GM18499 (cell line): ENCODE results near the gene TOLLIP.
A peak's percentile ranks its signal among the peaks of the same experiment; 100 is the strongest.
"Not testable (repeated sequence)": the region's sequence is repeated elsewhere in the genome, so short reads cannot be mapped to it uniquely, and the experiment has no call there.

Experiments used
- ATAC-seq: cut with Tn5 transposase; IDR thresholded peaks from one replicate; pipeline ENCODE4 v1.9.1; 2021; ENCODE audit warnings: moderate number of reproducible peaks; ENCODE audit not compliant: insufficient read depth, unreplicated experiment

Gene TOLLIP

GRCh38 chr11:1309498-1310317, at the start of gene TOLLIP:
Gene TOLLIP, minus strand, starts transcription at chr11:1309632. Its CDS starts 134 bp downstream, at chr11:1309498.
- peak; percentile 48 for ATAC-seq

GRCh38 chr11:1358931-1359330, 49.5 kb upstream of the TOLLIP start:
- not testable (repeated sequence) for ATAC-seq

DNA sequence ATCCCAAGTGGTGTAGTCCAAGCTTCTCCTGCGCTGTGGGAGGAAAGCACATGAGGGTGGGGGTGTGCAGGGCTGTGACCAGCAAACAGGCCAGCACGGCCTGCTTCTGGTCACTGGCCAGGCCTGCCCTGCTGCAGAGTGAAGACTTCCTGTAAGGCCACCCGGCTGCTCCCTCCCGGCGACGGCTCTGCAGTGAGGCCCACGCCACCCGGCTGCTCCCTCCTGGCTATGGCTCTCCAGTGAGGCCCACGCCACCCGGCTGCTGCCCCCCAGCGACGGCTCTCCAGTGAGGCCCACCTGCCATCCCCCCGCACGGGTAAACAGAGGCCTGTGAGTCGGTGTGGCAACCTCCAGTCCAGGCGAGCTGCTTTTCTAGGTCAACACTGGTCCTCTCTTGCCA, 48.9 kb upstream of the TOLLIP start:
- ATAC-seq: no peak

- no peak for ATAC-seq
These were observed 47.1 kb upstream of the TOLLIP start for GRCh38 chr11:1356478-1356960.

- no peak for ATAC-seq
These were observed 46.6 kb upstream of the TOLLIP start for GRCh38 chr11:1356007-1356435.

DNA sequence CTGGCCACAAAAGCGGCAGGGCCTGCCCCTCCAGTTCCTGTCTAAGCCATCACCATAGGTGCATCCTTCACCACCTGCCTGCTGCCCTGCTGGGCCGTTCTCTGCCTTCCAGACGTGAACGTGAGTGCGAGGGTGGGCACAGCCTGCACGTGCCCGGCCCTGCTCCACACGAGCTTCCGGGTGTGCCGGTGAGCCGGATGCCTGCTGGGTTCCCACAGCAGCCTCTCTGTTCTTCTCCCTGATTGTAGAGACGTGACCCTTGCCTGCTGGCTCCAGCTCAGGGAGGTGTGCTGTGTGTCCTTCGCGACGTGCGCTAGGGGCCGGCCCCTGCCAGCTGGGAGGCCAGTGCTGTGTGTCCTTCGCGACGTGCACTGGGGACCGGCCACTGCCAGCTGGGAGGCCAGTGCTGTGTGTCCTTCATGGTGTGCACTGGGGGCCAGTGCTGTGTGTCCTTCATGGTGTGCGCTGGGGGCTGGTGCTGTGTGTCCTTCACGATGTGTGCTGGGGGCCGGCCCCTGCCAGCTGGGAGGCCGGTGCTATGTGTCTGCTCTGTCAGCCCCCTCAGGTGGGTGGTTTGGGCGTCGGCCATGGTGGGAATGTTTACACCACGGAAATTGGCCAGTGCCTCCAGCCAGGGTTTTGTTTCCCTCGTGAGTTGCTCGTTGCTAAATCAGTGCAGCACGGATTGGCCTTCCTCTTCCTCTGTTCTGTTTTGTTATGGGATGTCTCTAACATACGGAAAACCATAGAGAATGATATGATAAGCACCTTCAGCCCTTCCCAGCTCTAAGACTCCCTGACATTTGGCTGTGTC, 44.9 kb upstream of the TOLLIP start:
- ATAC-seq: no peak

DNA sequence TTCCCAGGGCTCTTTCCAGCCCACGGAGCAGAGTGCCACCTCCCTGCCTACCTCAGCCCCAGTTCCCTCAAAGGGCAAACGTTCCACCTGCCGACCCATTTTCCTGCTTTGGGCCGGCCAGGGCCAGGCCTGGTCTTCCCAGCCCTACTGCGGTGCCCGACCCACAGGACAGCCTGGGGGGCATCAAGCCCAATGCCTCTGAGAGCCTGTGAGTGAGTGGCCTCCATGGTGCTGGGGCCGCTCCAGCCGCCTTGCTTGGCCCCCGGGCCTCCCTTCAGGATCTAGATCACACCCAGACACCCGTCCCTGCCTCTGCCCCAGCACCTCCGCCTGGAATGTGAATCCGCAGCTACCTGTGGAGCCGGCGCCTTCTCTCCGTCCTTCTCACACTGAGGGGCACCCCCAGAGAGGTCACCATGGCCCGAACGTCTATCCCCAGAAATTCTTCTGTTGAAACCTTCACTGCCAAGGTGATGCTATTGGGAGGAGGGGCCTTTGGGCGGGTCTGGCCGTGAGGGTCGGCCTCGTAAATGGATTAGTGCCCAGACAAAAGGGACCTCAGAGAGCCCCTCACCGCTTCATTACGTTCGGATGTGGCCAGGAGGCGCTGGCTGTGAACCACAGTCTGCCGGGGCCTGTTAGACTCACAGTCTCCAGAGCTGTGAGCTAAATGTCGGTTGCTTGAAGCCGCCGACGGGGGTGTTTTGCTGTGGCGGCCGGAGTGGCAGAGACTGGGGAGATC, 44.1 kb upstream of the TOLLIP start:
- ATAC-seq: no peak

- no peak for ATAC-seq
These were observed 43.4 kb upstream of the TOLLIP start for GRCh38 chr11:1352696-1353382.

DNA sequence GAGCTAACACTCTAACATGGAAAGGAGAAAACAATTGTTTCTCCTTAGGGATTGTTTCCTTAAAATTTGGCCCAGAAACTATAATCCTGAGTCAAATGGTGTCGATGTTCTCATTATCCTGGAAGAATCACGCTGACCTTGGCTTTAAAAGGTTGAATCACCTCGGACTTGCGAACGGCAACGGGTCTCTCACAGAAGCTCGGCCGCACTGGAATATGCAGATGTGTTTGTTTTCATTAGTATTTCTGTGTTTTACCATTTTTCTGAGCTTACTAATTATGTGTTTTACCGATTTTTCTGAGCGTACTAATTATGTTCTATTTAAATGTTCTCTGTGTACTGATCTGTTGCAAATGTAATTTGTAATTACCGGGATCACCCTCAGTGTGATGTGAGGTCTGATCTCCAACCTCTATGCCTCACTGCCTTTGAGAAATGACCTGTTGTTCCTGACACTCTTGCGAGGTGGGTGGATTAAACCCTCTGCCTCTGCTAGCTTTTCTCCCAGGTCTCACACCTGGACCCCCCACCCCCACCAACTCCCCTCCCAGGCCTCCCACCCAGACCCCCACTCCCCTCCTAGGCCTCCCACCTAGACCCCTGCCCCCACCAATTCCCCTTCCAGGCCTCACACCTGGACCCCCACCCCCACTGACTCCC, 42.0 kb upstream of the TOLLIP start:
- no peak for ATAC-seq

GRCh38 chr11:1350086-1350725, 40.8 kb upstream of the TOLLIP start:
- ATAC-seq: no peak

DNA sequence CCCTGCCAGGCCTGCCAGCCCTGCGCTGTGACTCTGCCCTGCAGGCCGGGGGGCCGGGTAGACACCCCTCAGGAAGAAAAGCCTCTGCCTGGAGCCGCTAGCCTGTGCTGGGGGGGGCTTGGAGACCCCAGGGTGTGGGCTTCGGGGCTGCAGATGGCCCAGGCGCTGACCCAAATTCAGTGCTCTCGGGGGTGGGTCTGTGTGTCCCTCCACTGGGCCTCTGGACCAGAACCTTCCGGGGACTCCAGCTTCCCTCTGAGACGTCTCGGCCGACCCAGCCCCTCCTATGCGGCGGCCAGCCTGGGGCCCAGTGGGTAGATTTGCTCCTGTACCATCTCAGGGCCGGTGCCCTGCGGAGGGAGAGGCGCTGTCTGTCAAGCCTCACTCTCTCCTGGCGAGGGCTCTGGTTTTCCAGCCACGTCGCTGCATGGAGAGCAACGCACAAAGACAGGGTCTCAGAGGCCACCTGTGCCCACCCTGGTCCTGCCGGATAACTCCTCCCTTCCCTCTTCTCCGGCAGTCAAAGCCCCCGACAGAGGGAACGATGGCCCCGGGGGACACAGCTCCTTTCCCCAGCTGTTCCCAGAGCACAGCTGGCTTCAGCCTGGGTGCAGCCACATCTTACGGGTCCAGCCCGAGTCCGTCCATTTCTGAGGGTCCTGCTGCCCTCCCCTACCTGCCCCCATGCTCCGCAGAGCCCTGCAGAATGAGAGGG, 40.1 kb upstream of the TOLLIP start:
- ATAC-seq: no peak

DNA sequence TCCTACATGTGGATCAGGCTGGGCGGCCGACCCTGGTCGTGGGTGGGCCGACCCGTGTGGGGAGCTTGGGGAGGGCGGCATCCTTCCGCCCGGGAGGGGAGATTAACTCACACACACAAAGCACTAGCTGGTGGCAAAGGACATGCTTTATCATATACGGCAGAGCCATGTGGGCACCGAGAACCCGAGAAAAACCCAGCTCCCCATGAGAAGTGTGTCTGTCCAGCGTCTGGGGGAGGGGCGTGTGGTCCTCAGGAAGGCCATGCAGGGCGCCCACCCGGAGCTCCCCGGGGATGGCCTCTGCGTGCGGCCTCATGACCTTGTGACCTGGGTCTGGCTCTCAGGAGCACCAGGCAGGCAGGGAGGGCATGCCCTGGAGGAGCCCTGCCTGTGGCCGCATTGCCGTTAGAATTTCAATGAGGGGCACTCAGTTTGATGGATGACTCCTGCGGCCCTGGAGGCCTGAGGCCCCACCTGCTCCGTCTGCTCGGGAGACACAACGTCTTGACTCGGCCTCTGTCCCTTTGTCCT, 39.4 kb upstream of the TOLLIP start:
- ATAC-seq: no peak

GRCh38 chr11:1348146-1348795, 38.8 kb upstream of the TOLLIP start:
- no peak for ATAC-seq

GRCh38 chr11:1347411-1347999, 38.1 kb upstream of the TOLLIP start:
- not testable (repeated sequence) for ATAC-seq

GRCh38 chr11:1346669-1347390, 37.4 kb upstream of the TOLLIP start:
- ATAC-seq: no peak

- ATAC-seq: no peak
These were observed 36.5 kb upstream of the TOLLIP start for GRCh38 chr11:1345737-1346513.
